HCT116 (cell line): ENCODE data around the gene ZNF536.

Source experiments
- CBX3 ChIP-seq: IDR thresholded peaks from 2 replicates; pipeline ENCODE4 v1.6.1; 2012; ENCODE audit warnings: low read depth
- CTCF ChIP-seq, 3 experiments: fragments of 200-600 bp in 1 of 3; sonication (generic) in 1 of 3; IDR thresholded peaks in 2 of 3; conservative IDR thresholded peaks in 1 of 3; 2 replicates each; pipeline ENCODE4 v1.5.1; 2012 to 2017; ENCODE audit warnings: low read depth in 2 of 3, low read length in 2 of 3, antibody characterized with exemption in 1 of 3, borderline replicate concordance in 1 of 3, control low read depth in 1 of 3, mild to moderate bottlenecking in 1 of 3, mixed read lengths in 1 of 3, mixed run types in 1 of 3, moderate library complexity in 1 of 3; ENCODE audit not compliant: insufficient read depth in 1 of 3
- EZH2 ChIP-seq: fragments of 200-600 bp; sonication (generic); IDR thresholded peaks from 2 replicates; pipeline ENCODE4 v1.6.1; 2017; ENCODE audit warnings: antibody characterized with exemption, mixed run types
- EZH2phosphoT487 ChIP-seq: fragments of 200-600 bp; IDR thresholded peaks from 2 replicates; pipeline ENCODE4 v1.6.1; 2018; ENCODE audit warnings: antibody characterized with exemption, borderline replicate concordance
- MAX ChIP-seq: IDR thresholded peaks from 2 replicates; pipeline ENCODE4 v1.6.1; 2012
- POLR2A ChIP-seq: IDR thresholded peaks from 2 replicates; pipeline ENCODE4 v1.7.0; 2011; ENCODE audit warnings: borderline replicate concordance; ENCODE audit not compliant: insufficient read depth, insufficient read length; ENCODE audit errors: extremely low read depth

GRCh38 chr19:30552593-30552992 lies 180.4 kb downstream of the ZNF536 start:
- TF ChIP-seq CTCF (IDR thresholded peaks at IDR 0.05 in 2 of 3, conservative IDR thresholded peaks at IDR 0.05 in 1 of 3; ENCODE audit: borderline replicate concordance in 1 of 3, insufficient read depth in 1 of 3, low read depth in 2 of 3, low read length in 2 of 3) (no peak), POLR2A (no peak), EZH2phosphoT487 (no peak), CBX3 (no peak), EZH2 (no peak), MAX (no peak)
